Measurements from ENCODE around the gene GPSM1.

DNA sequence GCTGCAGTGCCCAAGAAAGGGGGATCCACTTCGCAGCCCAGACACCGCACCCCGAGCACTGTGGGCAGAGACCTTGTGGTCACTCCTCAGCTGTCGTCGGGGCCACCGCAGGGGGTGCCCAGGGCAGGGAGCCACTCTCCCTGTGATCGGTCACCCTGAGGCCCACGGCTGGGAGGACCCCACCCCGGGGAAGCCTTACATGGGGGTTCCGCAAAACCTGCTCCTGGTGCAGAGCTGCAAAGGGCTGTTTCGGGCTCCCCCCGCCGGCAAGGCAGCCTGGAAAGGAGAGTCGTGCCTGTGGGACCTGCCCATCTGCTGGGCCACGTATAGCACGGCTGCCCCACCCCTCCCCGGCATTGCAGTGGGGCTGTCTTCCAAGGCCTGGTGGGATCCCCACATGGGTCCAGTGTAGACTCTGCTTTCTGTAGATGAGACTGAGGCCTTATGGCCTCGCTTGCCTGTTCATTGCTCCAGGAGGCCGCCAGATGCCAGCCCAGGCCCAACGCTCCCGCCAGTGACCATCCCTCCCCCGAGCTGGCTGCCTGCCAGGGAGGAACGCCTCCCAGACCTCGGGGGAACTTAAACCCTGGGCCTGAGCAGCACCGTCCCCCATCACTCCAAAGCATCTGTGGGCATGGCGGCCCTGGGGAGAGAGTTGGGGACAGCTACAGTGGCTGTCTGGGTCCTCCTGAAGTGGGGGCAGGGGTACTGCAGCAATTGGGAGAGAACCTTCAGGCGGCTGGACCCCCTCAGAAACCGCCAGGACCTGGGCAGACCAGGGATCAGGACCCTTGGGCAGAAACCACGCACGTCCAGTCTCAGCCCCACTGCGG is 37.8 kb downstream of the GPSM1 start:
- TF ChIP-seq EZH2 (IDR thresholded peaks at IDR 0.05), result no peak
- TF ChIP-seq POLR2AphosphoS5 (IDR thresholded peaks at IDR 0.05; ENCODE audit: borderline replicate concordance, low read depth, low read length), result no peak
- no peak for TF ChIP-seq FOXP2 (optimal IDR thresholded peaks at IDR 0.05; ENCODE audit: control extremely low read depth, extremely low read length, insufficient read depth)
